ENCODE results near the gene FARP1.

FARP1 gene

DNA sequence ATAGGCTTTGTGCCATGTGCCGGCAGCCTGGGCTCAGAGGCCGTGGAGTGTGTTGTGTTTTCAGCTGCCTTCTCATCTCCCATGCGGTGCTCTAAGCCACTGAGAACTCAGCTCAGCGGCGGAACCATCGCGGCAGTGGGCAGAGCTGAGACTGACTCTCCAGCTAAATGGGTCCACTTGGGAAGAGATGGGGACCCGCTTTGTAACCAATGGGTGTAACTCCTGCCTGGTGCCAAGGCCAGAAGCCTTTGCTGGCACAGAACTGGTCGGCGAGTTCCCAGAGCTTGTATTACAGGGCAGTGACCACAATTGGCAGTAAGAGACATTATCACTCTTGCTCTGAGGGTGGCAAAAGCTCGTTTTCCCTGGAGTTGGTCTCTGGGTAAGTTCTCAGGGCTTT, 251.0 kb downstream of the FARP1 start:
- DNase-seq (ENCODE audit: low read depth in 2 of 2): no peak
- H3K4me3 ChIP-seq (replicated peaks in 1 of 2; ENCODE audit: low read depth in 2 of 2, low read length in 2 of 2): no peak overlapping the region
- TF ChIP-seq, protein P1, sequence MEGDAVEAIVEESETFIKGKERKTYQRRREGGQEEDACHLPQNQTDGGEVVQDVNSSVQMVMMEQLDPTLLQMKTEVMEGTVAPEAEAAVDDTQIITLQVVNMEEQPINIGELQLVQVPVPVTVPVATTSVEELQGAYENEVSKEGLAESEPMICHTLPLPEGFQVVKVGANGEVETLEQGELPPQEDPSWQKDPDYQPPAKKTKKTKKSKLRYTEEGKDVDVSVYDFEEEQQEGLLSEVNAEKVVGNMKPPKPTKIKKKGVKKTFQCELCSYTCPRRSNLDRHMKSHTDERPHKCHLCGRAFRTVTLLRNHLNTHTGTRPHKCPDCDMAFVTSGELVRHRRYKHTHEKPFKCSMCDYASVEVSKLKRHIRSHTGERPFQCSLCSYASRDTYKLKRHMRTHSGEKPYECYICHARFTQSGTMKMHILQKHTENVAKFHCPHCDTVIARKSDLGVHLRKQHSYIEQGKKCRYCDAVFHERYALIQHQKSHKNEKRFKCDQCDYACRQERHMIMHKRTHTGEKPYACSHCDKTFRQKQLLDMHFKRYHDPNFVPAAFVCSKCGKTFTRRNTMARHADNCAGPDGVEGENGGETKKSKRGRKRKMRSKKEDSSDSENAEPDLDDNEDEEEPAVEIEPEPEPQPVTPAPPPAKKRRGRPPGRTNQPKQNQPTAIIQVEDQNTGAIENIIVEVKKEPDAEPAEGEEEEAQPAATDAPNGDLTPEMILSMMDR (IDR thresholded peaks at IDR 0.05; ENCODE audit: low read depth, low read length): no peak

GRCh38 chr13:98394820-98395510, 252.1 kb downstream of the FARP1 start:
- TF ChIP-seq, protein P1 (IDR thresholded peaks at IDR 0.05; ENCODE audit: low read depth, low read length): no peak
- H3K4me3 ChIP-seq (replicated peaks in 1 of 2; ENCODE audit: low read depth in 2 of 2, low read length in 2 of 2): no peak overlapping the region
- no peak for DNase-seq (ENCODE audit: low read depth in 2 of 2)

- TF ChIP-seq, protein P1 (IDR thresholded peaks at IDR 0.05; ENCODE audit: low read depth, low read length): no peak
- H3K4me3 ChIP-seq (replicated peaks in 1 of 2; ENCODE audit: low read depth in 2 of 2, low read length in 2 of 2): no peak overlapping the region
- DNase-seq (ENCODE audit: low read depth in 2 of 2): no peak
These were observed 253.3 kb downstream of the FARP1 start for GRCh38 chr13:98396071-98396710.

- TF ChIP-seq, protein P1 (IDR thresholded peaks at IDR 0.05; ENCODE audit: low read depth, low read length): peak; percentile 14
- DNase-seq (ENCODE audit: low read depth in 2 of 2): peak; percentile 28 to 46
- H3K4me3 ChIP-seq (replicated peaks in 1 of 2; ENCODE audit: low read depth in 2 of 2, low read length in 2 of 2): no peak overlapping the region
These were observed 254.3 kb downstream of the FARP1 start for GRCh38 chr13:98397221-98397620.

DNA sequence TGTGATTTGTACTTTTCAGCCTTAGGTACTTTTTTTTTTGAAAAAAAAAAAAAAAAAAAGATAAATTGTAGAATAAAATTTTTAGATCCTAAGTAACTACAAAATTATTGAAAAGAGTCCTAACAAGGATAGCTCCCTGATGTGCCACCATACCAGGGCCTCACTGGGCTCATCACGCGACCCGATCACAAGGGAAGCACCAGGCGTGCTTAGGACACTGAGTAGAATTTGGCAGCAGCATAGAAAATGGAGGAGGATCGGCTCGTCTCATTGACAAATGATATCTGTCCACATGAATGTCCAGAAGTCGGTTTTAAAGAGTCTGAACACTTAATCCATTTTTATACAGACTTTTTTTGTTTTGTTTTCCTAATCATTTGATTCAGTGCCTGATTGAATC, 255.0 kb downstream of the FARP1 start:
- no peak for DNase-seq (ENCODE audit: low read depth in 2 of 2)
- TF ChIP-seq, protein P1 (IDR thresholded peaks at IDR 0.05; ENCODE audit: low read depth, low read length): no peak

GRCh38 chr13:98398581-98398980, 255.7 kb downstream of the FARP1 start:
- TF ChIP-seq, protein P1 (IDR thresholded peaks at IDR 0.05; ENCODE audit: low read depth, low read length): no peak
- DNase-seq (ENCODE audit: low read depth in 2 of 2): no peak
- H3K4me3 ChIP-seq (replicated peaks in 1 of 2; ENCODE audit: low read depth in 2 of 2, low read length in 2 of 2): no peak overlapping the region

More for the DNA sequence above, 255.0 kb downstream of the FARP1 start:
- no peak overlapping the region for H3K4me3 ChIP-seq (replicated peaks in 1 of 2; ENCODE audit: low read depth in 2 of 2, low read length in 2 of 2)
